GM18508 (cell line): ENCODE results near the gene TRIM41.

Experiments
- ATAC-seq: cut with Tn5 transposase; IDR thresholded peaks from one replicate; pipeline ENCODE4 v1.9.1; 2021; ENCODE audit warnings: moderate number of reproducible peaks; ENCODE audit not compliant: insufficient read depth, unreplicated experiment

TRIM41 gene

GRCh38 chr5:181192337-181193046 is 30.6 kb upstream of the TRIM41 start:
- ATAC-seq, result no peak

DNA sequence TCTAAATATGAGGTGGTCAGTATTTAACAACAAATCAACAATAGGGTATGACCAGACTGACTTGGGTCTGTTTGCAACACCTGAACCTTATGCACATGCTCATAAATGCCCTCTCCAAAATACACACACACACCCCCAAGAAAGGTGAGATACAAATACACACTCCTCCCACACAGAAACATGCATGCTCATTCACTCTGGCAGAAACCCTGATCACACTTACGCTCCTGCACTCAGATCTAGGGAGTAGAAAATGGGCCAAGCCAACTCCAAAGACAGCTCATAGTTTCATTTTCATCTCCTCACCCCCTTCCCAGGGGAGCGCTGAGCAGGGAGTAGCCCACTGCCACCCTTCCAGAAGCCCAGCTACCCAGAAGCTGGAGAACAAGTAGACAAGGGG is 29.4 kb upstream of the TRIM41 start:
- no peak for ATAC-seq

DNA sequence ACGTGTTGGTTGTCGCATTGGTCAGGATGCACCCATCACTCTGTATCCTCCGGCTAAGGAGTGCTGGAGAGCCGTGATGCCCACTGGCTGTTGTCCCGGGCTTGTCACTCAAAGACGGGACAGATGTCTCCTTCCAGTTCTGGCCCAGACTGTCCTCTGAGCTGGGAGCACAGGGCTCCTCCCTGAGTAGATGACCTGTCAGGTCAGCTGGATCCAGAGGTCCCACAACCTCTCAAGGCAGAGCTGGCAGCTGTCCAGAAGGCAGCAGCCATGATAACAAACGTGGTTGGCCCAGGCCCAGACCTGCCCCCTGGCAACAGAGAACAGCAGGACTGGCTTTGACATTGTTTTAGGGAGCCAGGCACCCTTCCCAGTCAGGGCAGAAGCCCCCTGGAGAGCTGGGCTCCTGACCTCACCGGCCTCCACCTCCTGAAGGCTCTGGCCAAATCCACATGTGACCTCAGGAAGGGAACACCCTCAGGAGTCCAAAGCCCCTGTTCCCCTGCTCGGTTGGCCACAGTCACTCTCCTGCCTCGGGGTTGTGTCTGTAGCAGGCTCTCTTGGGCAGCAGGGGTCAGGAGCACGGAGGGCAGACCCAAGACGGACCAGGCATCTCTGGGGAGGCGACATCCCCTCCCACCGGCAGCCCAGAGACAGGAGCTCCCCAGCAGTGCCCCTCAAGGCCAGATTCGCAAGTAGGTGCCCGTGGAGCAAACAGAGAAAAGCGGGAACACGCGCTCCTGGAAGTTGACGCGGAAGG is 28.4 kb upstream of the TRIM41 start:
- ATAC-seq, result no peak

DNA sequence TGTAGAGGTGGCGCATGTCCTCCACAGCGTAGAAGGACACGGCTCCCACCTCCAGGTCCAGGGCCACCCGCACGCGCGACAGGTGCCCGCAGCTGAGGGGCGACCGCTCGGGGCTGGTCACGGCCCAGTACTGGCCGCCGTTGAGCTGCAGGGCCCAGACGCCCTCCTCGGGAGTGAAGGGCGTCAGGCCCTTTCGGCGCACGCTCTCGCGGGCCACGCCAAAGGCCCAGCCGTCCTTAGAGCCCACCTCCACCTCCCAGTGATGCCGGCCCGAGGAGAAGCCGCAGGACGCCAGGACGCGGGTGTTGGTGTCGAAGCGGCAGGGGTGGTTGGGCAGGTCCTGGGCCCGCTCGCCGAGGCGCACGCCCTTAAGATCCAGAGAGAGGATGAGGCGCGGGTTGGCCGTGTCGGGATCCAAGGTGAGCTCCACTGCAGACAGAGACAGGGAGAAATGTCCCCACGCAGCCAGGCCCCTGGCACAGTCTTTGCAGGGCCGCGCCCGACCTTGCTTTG is 27.8 kb upstream of the TRIM41 start:
- ATAC-seq, result no peak

DNA sequence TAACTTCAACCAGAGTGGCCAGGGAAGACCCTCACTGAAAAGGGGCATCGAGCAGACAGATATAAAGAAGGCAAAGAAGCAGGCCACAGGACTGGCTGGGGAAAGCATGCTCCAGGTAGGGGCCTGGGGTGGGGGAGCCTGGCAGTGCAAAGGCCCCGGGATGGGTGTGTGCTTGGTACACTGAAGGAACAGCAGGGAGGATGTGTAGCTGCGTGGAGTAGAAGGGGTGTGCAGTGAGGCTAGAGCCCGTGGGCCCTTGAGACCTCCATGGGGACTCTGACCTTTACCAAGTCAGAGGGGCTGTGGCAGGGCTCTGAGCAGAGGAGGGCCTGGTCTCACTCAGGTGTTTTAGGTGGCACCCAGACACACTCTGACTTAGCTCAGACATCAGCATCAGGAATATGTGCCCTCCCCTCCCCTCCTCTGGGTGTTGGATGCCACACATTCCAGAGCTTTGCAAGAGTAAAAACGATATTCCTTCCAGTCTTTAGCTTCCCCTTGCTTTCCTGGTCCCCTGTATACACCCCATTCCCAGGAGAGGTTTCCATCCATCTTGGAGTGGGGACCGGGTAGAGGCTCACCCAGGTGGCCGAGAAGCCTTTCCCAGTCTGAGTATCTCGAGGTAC is 25.6 kb upstream of the TRIM41 start:
- no peak for ATAC-seq

DNA sequence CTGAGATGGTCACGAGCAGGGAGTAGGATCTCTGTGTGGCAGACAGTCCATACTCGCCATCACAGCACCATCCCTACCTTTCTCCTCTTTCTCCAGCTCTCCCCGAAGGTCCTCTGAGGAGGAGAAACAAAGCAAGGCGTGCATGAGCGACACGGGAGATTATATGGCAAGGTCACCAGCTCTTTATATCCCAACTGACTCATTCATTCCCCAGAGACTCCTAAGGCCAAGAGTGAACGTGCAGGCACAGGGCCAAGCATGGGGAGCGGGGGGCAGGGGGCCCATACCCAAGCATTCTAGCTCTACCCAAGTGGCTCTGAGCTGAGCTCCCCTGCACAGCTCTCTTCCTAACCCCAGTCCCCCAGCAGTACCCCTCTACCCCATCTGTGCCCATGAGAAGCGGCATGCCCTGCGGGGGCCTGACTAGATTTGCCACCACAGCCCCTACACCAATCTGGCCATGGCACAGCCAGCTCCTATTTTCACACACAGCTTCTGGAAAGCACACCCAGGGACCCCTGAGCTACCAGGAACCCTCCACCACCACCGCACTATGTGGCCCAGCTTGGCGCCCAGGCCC is 24.9 kb upstream of the TRIM41 start:
- no peak for ATAC-seq

DNA sequence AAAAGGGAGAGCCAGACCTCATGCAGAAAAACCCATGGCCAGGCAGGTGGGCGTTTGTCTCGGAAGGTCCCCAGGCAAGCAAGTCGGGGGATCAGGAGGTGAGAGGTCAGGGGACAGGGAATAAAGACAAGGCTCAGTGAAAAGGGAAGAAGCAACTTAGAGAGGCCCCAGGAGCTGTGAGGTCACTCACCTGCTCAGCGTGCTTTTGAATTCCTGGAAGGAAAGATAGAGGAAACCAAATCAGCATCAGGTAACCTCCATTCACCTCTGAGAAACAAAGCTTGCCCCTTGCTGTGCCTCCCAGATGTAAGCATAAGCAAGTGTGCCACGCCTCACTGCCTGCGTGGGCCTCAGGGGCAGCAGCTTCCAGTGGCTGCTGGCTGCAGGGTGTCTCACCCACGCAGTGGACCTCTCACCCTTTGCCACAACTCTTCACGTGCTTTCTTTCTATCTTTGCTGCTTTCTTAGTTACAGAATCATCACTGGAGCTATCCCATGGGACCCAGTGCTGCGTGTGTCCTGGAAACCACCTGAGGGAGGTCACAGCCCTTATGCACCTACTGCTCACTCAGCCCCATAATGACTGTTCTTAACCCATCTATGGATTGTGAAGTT is 24.1 kb upstream of the TRIM41 start:
- ATAC-seq, result peak; percentile 48

DNA sequence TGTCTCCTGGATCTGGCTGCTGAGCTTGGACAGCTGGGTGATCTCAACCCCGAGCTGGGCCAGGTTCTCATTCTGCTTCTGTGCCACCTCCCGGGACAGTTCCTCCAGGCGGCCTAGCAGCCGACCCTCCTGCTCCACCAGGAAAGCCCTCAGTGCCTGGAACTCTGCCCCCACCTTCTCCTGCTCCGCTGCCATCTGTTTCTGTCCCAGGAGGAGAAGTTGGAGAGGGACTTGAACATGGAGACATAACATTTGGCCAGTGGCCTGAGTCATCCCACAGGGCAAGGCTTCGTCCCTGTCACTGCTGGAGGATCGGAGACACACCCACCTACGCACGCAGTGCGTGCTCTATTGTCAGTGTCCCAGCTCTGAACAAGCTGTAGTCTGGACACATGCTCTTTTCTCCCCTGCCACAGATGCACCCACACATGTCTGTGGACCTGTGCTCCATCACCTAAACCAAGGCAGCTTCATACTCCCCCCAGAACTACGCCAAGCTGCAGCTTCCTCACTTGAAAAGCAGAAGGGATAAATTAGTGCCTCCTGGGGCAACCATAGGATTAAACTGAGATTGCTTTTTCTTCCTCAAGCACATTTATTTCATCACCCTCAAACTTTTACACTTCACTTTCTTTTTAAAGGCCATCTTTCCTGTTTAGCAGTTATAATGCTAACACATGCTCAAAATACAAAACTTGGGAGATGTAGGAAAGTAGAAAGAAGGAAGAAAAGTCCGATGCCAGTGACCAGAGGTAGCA is 23.0 kb upstream of the TRIM41 start:
- no peak for ATAC-seq

- ATAC-seq, result no peak
Measured at GRCh38 chr5:181200816-181201215, 22.3 kb upstream of the TRIM41 start.

DNA sequence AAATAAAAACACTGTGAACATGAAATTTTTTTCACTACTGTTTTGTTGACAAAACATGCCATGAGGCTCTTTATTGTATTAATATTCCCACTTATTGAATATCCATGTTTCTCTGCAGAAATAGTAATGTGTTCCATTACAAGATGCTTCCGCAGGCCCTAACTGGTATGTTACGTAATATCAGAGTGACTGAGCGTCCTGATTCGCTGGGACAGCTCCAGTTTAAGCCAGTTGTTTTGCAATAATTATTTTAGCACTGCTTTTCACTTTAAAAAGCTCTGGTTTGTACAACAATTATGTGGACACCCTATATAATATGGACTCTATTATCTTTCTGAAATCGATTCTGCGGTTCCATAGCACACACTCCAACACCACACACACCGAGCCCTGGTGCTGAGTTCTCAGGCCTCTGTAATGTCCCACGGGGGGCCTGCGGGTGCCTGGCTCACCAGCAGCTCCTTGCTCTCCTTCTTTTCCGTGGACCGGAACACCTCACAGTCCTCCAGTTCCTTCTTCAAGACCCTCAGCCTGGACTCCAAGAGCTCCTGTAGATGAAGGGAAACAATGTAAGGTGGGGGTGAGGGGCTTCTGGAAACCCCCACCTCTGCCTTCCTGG is 19.9 kb upstream of the TRIM41 start:
- no peak for ATAC-seq

- no peak for ATAC-seq
Measured at GRCh38 chr5:181203777-181204112, 19.3 kb upstream of the TRIM41 start.

DNA sequence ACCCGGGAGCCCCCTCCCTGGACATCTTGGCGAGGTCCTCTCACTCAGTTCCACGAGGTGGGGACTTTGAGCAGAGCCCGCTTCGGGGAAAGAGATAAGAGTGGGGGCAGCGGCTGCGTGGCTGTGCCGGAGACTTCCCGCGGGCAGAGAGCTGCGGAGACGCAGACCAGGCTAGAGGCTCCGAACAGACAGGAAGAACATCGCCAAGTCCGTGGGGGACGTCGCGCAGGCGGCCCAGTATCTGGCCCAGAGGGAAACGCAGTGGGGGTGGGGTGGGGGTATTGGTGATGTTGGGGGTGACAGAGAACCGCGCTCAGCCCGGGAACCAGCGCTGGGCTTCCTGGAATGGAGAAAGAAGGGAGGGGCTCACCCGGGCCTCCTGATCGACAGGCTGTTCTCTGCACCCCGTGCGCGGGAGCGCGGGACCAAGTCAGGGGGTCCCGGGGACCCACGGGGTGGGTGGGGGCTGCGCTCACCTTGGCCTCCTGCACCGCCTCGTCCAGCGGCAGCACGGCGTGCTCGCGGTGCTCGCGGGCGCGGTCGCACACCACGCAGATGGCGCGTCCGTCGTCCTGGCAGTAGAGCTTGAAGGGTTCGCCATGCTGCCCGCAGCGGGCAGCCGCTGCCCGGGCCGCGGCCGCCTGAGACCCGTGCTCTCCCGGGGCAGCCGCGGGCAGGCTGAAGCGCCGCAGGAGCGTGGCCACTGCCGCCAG is 18.8 kb upstream of the TRIM41 start:
- no peak for ATAC-seq

GRCh38 chr5:181204826-181205760 is 18.0 kb upstream of the TRIM41 start, which contains the start of gene TRIM7:
Gene TRIM7 (minus strand): TSS chr5:181205196. CDS start chr5:181205110, 86 bp downstream.
- no peak for ATAC-seq

- no peak for ATAC-seq
Measured at GRCh38 chr5:181205761-181206649, 17.1 kb upstream of the TRIM41 start.

DNA sequence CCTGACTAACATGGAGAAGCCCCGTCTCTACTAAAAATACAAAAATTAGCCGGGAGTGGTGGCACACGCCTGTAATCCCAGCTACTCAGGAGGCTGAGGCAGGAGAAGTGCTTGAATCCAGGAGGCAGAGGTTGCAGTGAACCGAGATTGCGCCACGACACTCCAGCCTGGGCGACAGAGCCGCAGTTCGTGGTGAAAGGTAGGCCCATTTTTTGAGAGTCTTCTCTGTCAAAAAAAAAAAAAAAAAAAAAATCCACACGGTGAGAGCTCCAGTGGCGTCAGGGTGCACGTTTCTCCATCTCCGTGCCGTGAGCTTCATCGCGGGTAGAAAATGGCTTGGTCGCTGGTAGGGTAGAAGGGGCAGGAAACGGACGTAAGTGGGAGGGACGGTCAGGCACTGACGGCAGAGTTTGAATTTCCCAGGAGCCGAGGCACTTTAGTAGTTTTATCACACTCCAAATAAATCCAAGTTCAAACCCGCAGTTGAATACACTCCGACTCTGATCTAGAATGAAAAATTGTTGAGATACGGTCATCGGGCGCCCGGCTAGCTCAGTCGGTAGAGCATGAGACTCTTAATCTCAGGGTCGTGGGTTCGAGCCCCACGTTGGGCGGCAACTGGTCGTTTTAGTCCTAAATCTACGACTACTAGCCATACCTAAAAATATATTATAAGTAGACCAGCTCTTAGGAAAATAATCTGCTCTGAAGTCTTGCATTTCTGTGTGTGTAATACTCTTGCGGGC is 15.7 kb upstream of the TRIM41 start:
- ATAC-seq, result no peak

GRCh38 chr5:181207960-181208253 is 15.2 kb upstream of the TRIM41 start:
- no peak for ATAC-seq
